GM23338 (cell line): ENCODE data around the gene TMEM234. TPM values are rescaled to one million over a fixed set of nuclear protein-coding genes. Genes with fewer than 3 reads are reported as not detected.

ENCODE experiments used
- ATAC-seq: fragments of 200-7000 bp; cut with Tn5 transposase; 3 replicates; pipeline ENCODE4 v1.9.1; 2020
- DNase-seq: peaks from one replicate; pipeline ENCODE4 v3.0.0-alpha.2; 2015; ENCODE audit warnings: low spot score
- H2AFZ ChIP-seq: fragments of 200-600 bp; sonication (generic); 2 replicates; pipeline ENCODE4 v1.8.0; 2016; ENCODE audit warnings: antibody characterized with exemption, mild to moderate bottlenecking, moderate library complexity
- H3F3A ChIP-seq: fragments of 200-600 bp; sonication (generic); replicated peaks from 2 replicates; pipeline ENCODE4 v1.8.0; 2017; ENCODE audit warnings: antibody characterized with exemption, mixed run types, low read depth
- H3K27ac ChIP-seq: fragments of 200-600 bp; sonication (generic); 2 replicates; pipeline ENCODE4 v1.6.1; 2016; ENCODE audit warnings: low read depth
- H3K27me3 ChIP-seq: fragments of 200-600 bp; sonication (generic); 2 replicates; pipeline ENCODE4 v1.8.0; 2016; ENCODE audit warnings: mild to moderate bottlenecking, mixed run types, moderate library complexity; ENCODE audit not compliant: insufficient read depth
- H3K36me3 ChIP-seq: fragments of 200-600 bp; sonication (generic); 2 replicates; pipeline ENCODE4 v1.8.0; 2016; ENCODE audit warnings: mild to moderate bottlenecking; ENCODE audit not compliant: insufficient read depth
- H3K4me1 ChIP-seq: fragments of 200-600 bp; sonication (generic); 2 replicates; pipeline ENCODE4 v1.8.0; 2016; ENCODE audit warnings: mild to moderate bottlenecking, moderate library complexity; ENCODE audit not compliant: insufficient read depth
- H3K4me2 ChIP-seq: fragments of 200-600 bp; sonication (generic); 2 replicates; pipeline ENCODE4 v1.7.1; 2017; ENCODE audit warnings: mixed run types
- H3K4me3 ChIP-seq: fragments of 200-600 bp; sonication (generic); 2 replicates; pipeline ENCODE4 v1.6.1; 2016; ENCODE audit warnings: mixed run types
- H3K79me2 ChIP-seq: fragments of 200-600 bp; sonication (generic); replicated peaks from 2 replicates; pipeline ENCODE4 v1.8.0; 2017; ENCODE audit warnings: mild to moderate bottlenecking; ENCODE audit not compliant: insufficient read depth
- H3K9me2 ChIP-seq: fragments of 200-600 bp; sonication (generic); 2 replicates; pipeline ENCODE4 v1.8.0; 2017; ENCODE audit not compliant: insufficient read depth
- H4K20me1 ChIP-seq: fragments of 200-600 bp; sonication (generic); replicated peaks from 2 replicates; pipeline ENCODE4 v1.8.0; 2017; ENCODE audit warnings: mild to moderate bottlenecking; ENCODE audit not compliant: insufficient read depth
- H3K27ac Mint-ChIP-seq: 2 replicates; pipeline ENCODE4 v1.8.0; 2020; ENCODE audit warnings: inconsistent platforms, mild to moderate bottlenecking, moderate library complexity, mixed read lengths
- H3K27me3 Mint-ChIP-seq: 3 replicates; pipeline ENCODE4 v1.8.0; 2022; ENCODE audit warnings: low read depth, mild to moderate bottlenecking, moderate library complexity, mixed read lengths, inconsistent platforms; ENCODE audit not compliant: insufficient read depth, poor library complexity
- H3K36me3 Mint-ChIP-seq: 3 replicates; pipeline ENCODE4 v1.8.0; 2021; ENCODE audit warnings: low read depth, mild to moderate bottlenecking, inconsistent platforms, moderate library complexity, mixed read lengths
- H3K4me1 Mint-ChIP-seq: 3 replicates; pipeline ENCODE4 v1.8.0; 2020; ENCODE audit warnings: mild to moderate bottlenecking, inconsistent platforms, mixed read lengths
- H3K4me3 Mint-ChIP-seq: 3 replicates; pipeline ENCODE4 v1.8.0; 2021; ENCODE audit warnings: moderate library complexity, mild to moderate bottlenecking, inconsistent platforms, mixed read lengths
- H3K9me3 Mint-ChIP-seq: 3 replicates; pipeline ENCODE4 v1.8.0; 2020; ENCODE audit warnings: moderate library complexity, mild to moderate bottlenecking, inconsistent platforms, mixed read lengths
- CREB1 ChIP-seq: fragments of 250-450 bp; sonication (Bioruptor Pico); IDR thresholded peaks from 2 replicates; pipeline ENCODE4 v1.5.0; 2020; ENCODE audit warnings: low read depth, mild to moderate bottlenecking, moderate library complexity
- CTCF ChIP-seq, 2 experiments: fragments of 200-600 bp in 1 of 2; sonication (generic) in 1 of 2; conservative IDR thresholded peaks; 2 replicates each; pipeline versions ENCODE4 v1.5.1 to v1.6.1; 2016 to 2017; ENCODE audit warnings: antibody characterized with exemption in 2 of 2, low read depth in 2 of 2, mild to moderate bottlenecking in 2 of 2, moderate library complexity in 1 of 2
- ETS1 ChIP-seq: IDR thresholded peaks from 2 replicates; pipeline ENCODE4 v1.6.1; 2016; ENCODE audit warnings: antibody characterized with exemption
- EZH2phosphoT487 ChIP-seq: fragments of 200-600 bp; sonication (generic); IDR thresholded peaks from one replicate; pipeline ENCODE4 v1.8.1; 2018; ENCODE audit warnings: antibody characterized with exemption; ENCODE audit not compliant: unreplicated experiment
- NANOG ChIP-seq: IDR thresholded peaks from 2 replicates; pipeline ENCODE4 v1.6.1; 2016; ENCODE audit warnings: antibody characterized with exemption, borderline replicate concordance
- POLR2AphosphoS5 ChIP-seq: IDR thresholded peaks from 2 replicates; pipeline ENCODE4 v1.6.1; 2016; ENCODE audit warnings: antibody characterized with exemption, low read depth
- REST ChIP-seq: IDR thresholded peaks from one replicate; pipeline ENCODE4 v1.6.1; 2018; ENCODE audit warnings: antibody characterized with exemption; ENCODE audit not compliant: unreplicated experiment
- STAT1 ChIP-seq: IDR thresholded peaks from one replicate; pipeline ENCODE4 v1.6.1; 2016; ENCODE audit warnings: antibody characterized with exemption; ENCODE audit not compliant: unreplicated experiment
- ZNF114 ChIP-seq: fragments of 250-450 bp; sonication (Bioruptor Pico); IDR thresholded peaks from 2 replicates; pipeline ENCODE4 v1.5.0; 2020; ENCODE audit warnings: mild to moderate bottlenecking, moderate library complexity
- ZNF331 ChIP-seq: fragments of 250-450 bp; sonication (Bioruptor Pico); IDR thresholded peaks from 2 replicates; pipeline ENCODE4 v1.5.0; 2020; ENCODE audit warnings: low read depth, mild to moderate bottlenecking, moderate library complexity
- polyA plus RNA-seq: library from polyadenylated mRNA; unstranded; fragments of >200 nt; fragmentation: Nextera tagmentation; extraction: Ambion mirVana; gene quantifications from 2 replicates; pipeline ENCODE4 v1.2.1, GENCODE V29; 2016
- total RNA-seq: library from RNA; depleted of rRNA; stranded (reverse); fragments of >200 nt; shearing (Covaris generic); gene quantifications from 2 replicates; pipeline ENCODE4 v1.2.3, GENCODE V29; 2014

TMEM234 gene
- total and polyA plus RNA-seq, 2 experiments from 2014 or later = 4.7 to 8.2 TPM

- H3K79me2 ChIP-seq = no peaks in the 10 kb centered on the region
- peaks cover 32% of the 10 kb centered on the region for H3K4me1 ChIP-seq
- H3K36me3 Mint-ChIP-seq = peaks cover 30% of the 10 kb centered on the region
- H3K9me2 ChIP-seq = no peaks in the 10 kb centered on the region
- peak within 1 kb of the TSS; percentile 69 for H3K4me3 ChIP-seq
- peak within 1 kb of the TSS; percentile 8; the same call in 1 of the 2 replicates for H3K27ac ChIP-seq
- ATAC-seq (peak; percentile 72), DNase-seq (peak; percentile 92)
- TF ChIP-seq POLR2AphosphoS5 = peak; percentile 53
- peak; percentile 83 for TF ChIP-seq CREB1 (CRISPR knock-in tag)
- no peak for TF ChIP-seq ETS1
- peaks cover 28% of the 10 kb centered on the region for H3K27me3 ChIP-seq
- H3K36me3 ChIP-seq = peaks cover 14% of the 10 kb centered on the region
- peaks cover 4% of the 10 kb centered on the region; the same call in 1 of the 2 replicates for H4K20me1 ChIP-seq
- H3K4me3 Mint-ChIP-seq = peak within 1 kb of the TSS; percentile 70
- H3K4me2 ChIP-seq = peak within 1 kb of the TSS; percentile 96
- peaks cover 42% of the 10 kb centered on the region for H3K4me1 Mint-ChIP-seq
- H2AFZ ChIP-seq = peak within 1 kb of the TSS; percentile 74
- H3K27me3 Mint-ChIP-seq = peaks cover 41% of the 10 kb centered on the region
- peak within 1 kb of the TSS; percentile 85 for H3K27ac Mint-ChIP-seq
- H3K9me3 Mint-ChIP-seq = peaks cover 2% of the 10 kb centered on the region; the same call in 2 of the 3 replicates
- peaks cover 37% of the 10 kb centered on the region; the same call in 1 of the 2 replicates for H3F3A ChIP-seq
These were observed 21.7 kb downstream of the TMEM234 start, which contains the start of gene CCDC28B for GRCh38 chr1:32200226-32201010. TSS of gene CCDC28B (plus strand) at chr1:32200595. CDS start at chr1:32201936, 1,341 bp downstream.

GRCh38 chr1:32199717-32200072 is 22.5 kb downstream of the TMEM234 start:
- Mint-ChIP-seq H3K27ac (no peak overlapping the region), H3K9me3 (peaks cover 2% of the 10 kb centered on the region; the same call in 2 of the 3 replicates), H3K27me3 (peaks cover 38% of the 10 kb centered on the region), H3K36me3 (peaks cover 37% of the 10 kb centered on the region), H3K4me1 (peaks cover 42% of the 10 kb centered on the region), H3K4me3 (peak overlapping the region; percentile 70)
- Histone ChIP-seq H3K4me1 (peaks cover 30% of the 10 kb centered on the region), H2AFZ (no peak overlapping the region), H3K27me3 (peaks cover 26% of the 10 kb centered on the region), H4K20me1 (peaks cover 4% of the 10 kb centered on the region), H3F3A (peaks cover 37% of the 10 kb centered on the region; the same call in 1 of the 2 replicates), H3K9me2 (no peaks in the 10 kb centered on the region), H3K79me2 (no peaks in the 10 kb centered on the region), H3K4me2 (peak overlapping the region; percentile 96), H3K36me3 (peaks cover 16% of the 10 kb centered on the region), H3K27ac (no peak overlapping the region), H3K4me3 (peak overlapping the region; percentile 69)
- ATAC-seq (peak; percentile 9), DNase-seq (no peak)
- TF ChIP-seq ETS1 (no peak), NANOG (no peak), STAT1 (no peak), ZNF114 (no peak), CREB1 (CRISPR knock-in tag) (no peak), CTCF (conservative IDR thresholded peaks at IDR 0.05; ENCODE audit: low read depth in 2 of 2) (no peak), ZNF331 (CRISPR knock-in tag) (no peak), REST (no peak), EZH2phosphoT487 (no peak)
